ENCODE measurements around the gene CYB5A.
"Not testable (repeated sequence)": the region's sequence is repeated elsewhere in the genome, so short reads cannot be mapped to it uniquely, and the experiment has no call there.

CYB5A gene

GRCh38 chr18:74328206-74328605 is 36.4 kb upstream of the CYB5A start:
- H2AK5ac ChIP-seq (ENCODE audit: low read length, severe bottlenecking) = no peak overlapping the region
- H4K91ac ChIP-seq (ENCODE audit: low read length) = no peak overlapping the region
- no peak overlapping the region for H3K4ac ChIP-seq (ENCODE audit: low read depth in 1 of 2, low read length in 2 of 2)
- no peak overlapping the region for H3K9ac ChIP-seq (ENCODE audit: low read length)
- H2BK12ac ChIP-seq (ENCODE audit: low read length in 2 of 2) = no peak overlapping the region
- H3K4me1 ChIP-seq (ENCODE audit: control insufficient read depth, insufficient read depth, low read depth, low read length) = peaks cover 2% of the 10 kb centered on the region
- no peak overlapping the region for H3K23ac ChIP-seq (ENCODE audit: low read length in 2 of 2)
- no peaks in the 10 kb centered on the region for H3K9me3 ChIP-seq (ENCODE audit: control insufficient read depth, low read length)
- no peaks in the 10 kb centered on the region for H3K79me1 ChIP-seq (replicated peaks; ENCODE audit: low read length, poor library complexity, severe bottlenecking)
- WGBS = 100% methylated on average over 2 of the region's 2 CpGs
- H3K14ac ChIP-seq (ENCODE audit: low read length in 2 of 2) = no peak overlapping the region
- no peak overlapping the region for H3K27ac ChIP-seq (ENCODE audit: low read length, poor library complexity, severe bottlenecking)
- H3K4me3 ChIP-seq (ENCODE audit: insufficient read depth in 1 of 2, low read depth in 1 of 2, low read length in 2 of 2) = no peak overlapping the region
- H2BK5ac ChIP-seq (ENCODE audit: low read depth, low read length, poor library complexity, severe bottlenecking) = no peak overlapping the region
- H3K27me3 ChIP-seq (ENCODE audit: control insufficient read depth in 1 of 2, insufficient read depth in 1 of 2, low read length in 2 of 2) = no peaks in the 10 kb centered on the region
- no peak overlapping the region for H2BK120ac ChIP-seq (ENCODE audit: low read depth, low read length)
- H4K8ac ChIP-seq (ENCODE audit: low read length) = no peak overlapping the region
- no peak overlapping the region for H3K4me2 ChIP-seq (ENCODE audit: low read length, poor library complexity, severe bottlenecking)
- H2BK15ac ChIP-seq (ENCODE audit: low read depth, poor library complexity, severe bottlenecking) = no peak overlapping the region
- no peak for DNase-seq
- H3K36me3 ChIP-seq (ENCODE audit: control insufficient read depth in 1 of 2, insufficient read depth in 2 of 2, low read depth in 1 of 2, low read length in 2 of 2) = no peaks in the 10 kb centered on the region
- no peak overlapping the region for H2AFZ ChIP-seq (ENCODE audit: low read depth, low read length)
- H3K18ac ChIP-seq (ENCODE audit: low read depth in 1 of 2, low read length in 2 of 2) = no peak overlapping the region

- WGBS = 61% methylated on average over 3 of the region's 3 CpGs
- not testable (repeated sequence) for H3K18ac ChIP-seq (ENCODE audit: low read depth in 1 of 2, low read length in 2 of 2); H3K27me3 ChIP-seq (ENCODE audit: control insufficient read depth in 1 of 2, insufficient read depth in 1 of 2, low read length in 2 of 2)
These were observed 35.0 kb upstream of the CYB5A start for GRCh38 chr18:74326791-74327190.

GRCh38 chr18:74326231-74326630 is 34.5 kb upstream of the CYB5A start:
- Histone ChIP-seq H3K79me1 (replicated peaks; ENCODE audit: low read length, poor library complexity, severe bottlenecking) (no peaks in the 10 kb centered on the region), H2AK5ac (ENCODE audit: low read length, severe bottlenecking) (no peak overlapping the region), H3K4ac (ENCODE audit: low read depth in 1 of 2, low read length in 2 of 2) (no peak overlapping the region), H3K36me3 (ENCODE audit: control insufficient read depth in 1 of 2, insufficient read depth in 2 of 2, low read depth in 1 of 2, low read length in 2 of 2) (no peaks in the 10 kb centered on the region), H3K4me2 (ENCODE audit: low read length, poor library complexity, severe bottlenecking) (no peak overlapping the region), H3K27me3 (ENCODE audit: control insufficient read depth in 1 of 2, insufficient read depth in 1 of 2, low read length in 2 of 2) (no peaks in the 10 kb centered on the region), H4K91ac (ENCODE audit: low read length) (no peak overlapping the region), H3K9ac (ENCODE audit: low read length) (no peak overlapping the region), H3K4me3 (ENCODE audit: insufficient read depth in 1 of 2, low read depth in 1 of 2, low read length in 2 of 2) (no peak overlapping the region), H3K23ac (ENCODE audit: low read length in 2 of 2) (no peak overlapping the region), H3K4me1 (ENCODE audit: control insufficient read depth, insufficient read depth, low read depth, low read length) (peaks cover 2% of the 10 kb centered on the region), H2BK12ac (ENCODE audit: low read length in 2 of 2) (no peak overlapping the region), H2BK120ac (ENCODE audit: low read depth, low read length) (no peak overlapping the region), H3K18ac (ENCODE audit: low read depth in 1 of 2, low read length in 2 of 2) (no peak overlapping the region), H3K9me3 (ENCODE audit: control insufficient read depth, low read length) (no peaks in the 10 kb centered on the region), H3K27ac (ENCODE audit: low read length, poor library complexity, severe bottlenecking) (peak overlapping the region; percentile 9), H4K8ac (ENCODE audit: low read length) (no peak overlapping the region), H2BK15ac (ENCODE audit: low read depth, poor library complexity, severe bottlenecking) (no peak overlapping the region), H3K14ac (ENCODE audit: low read length in 2 of 2) (no peak overlapping the region), H2BK5ac (ENCODE audit: low read depth, low read length, poor library complexity, severe bottlenecking) (no peak overlapping the region), H2AFZ (ENCODE audit: low read depth, low read length) (no peak overlapping the region)
- peak; percentile 7 for DNase-seq
- WGBS = 80% methylated on average over 2 of the region's 2 CpGs

More at GRCh38 chr18:74326791-74327190, 35.0 kb upstream of the CYB5A start:
- not testable (repeated sequence) for DNase-seq; H3K79me1 ChIP-seq (replicated peaks; ENCODE audit: low read length, poor library complexity, severe bottlenecking); H2AK5ac ChIP-seq (ENCODE audit: low read length, severe bottlenecking); H3K23ac ChIP-seq (ENCODE audit: low read length in 2 of 2); H3K9ac ChIP-seq (ENCODE audit: low read length); H4K8ac ChIP-seq (ENCODE audit: low read length); H4K91ac ChIP-seq (ENCODE audit: low read length); H2BK12ac ChIP-seq (ENCODE audit: low read length in 2 of 2); H3K9me3 ChIP-seq (ENCODE audit: control insufficient read depth, low read length); H2BK5ac ChIP-seq (ENCODE audit: low read depth, low read length, poor library complexity, severe bottlenecking); H2AFZ ChIP-seq (ENCODE audit: low read depth, low read length); H3K36me3 ChIP-seq (ENCODE audit: control insufficient read depth in 1 of 2, insufficient read depth in 2 of 2, low read depth in 1 of 2, low read length in 2 of 2); H3K4me3 ChIP-seq (ENCODE audit: insufficient read depth in 1 of 2, low read depth in 1 of 2, low read length in 2 of 2); H3K4ac ChIP-seq (ENCODE audit: low read depth in 1 of 2, low read length in 2 of 2); H2BK15ac ChIP-seq (ENCODE audit: low read depth, poor library complexity, severe bottlenecking); H3K14ac ChIP-seq (ENCODE audit: low read length in 2 of 2); H2BK120ac ChIP-seq (ENCODE audit: low read depth, low read length); H3K4me1 ChIP-seq (ENCODE audit: control insufficient read depth, insufficient read depth, low read depth, low read length); H3K4me2 ChIP-seq (ENCODE audit: low read length, poor library complexity, severe bottlenecking)
- peak overlapping the region; percentile 40 for H3K27ac ChIP-seq (ENCODE audit: low read length, poor library complexity, severe bottlenecking)

GRCh38 chr18:74316257-74317170 is 24.8 kb upstream of the CYB5A start:
- no peaks in the 10 kb centered on the region for H3K9me3 ChIP-seq (ENCODE audit: control insufficient read depth, low read length)

More at GRCh38 chr18:74316257-74317170, 24.8 kb upstream of the CYB5A start:
- H3K18ac ChIP-seq (ENCODE audit: low read depth in 1 of 2, low read length in 2 of 2) = peak overlapping the region in 1 of 2 experiments; percentile 34
- no peak overlapping the region for H3K4me2 ChIP-seq (ENCODE audit: low read length, poor library complexity, severe bottlenecking)
- peak; percentile 40 for DNase-seq
- no peak overlapping the region for H3K4ac ChIP-seq (ENCODE audit: low read depth in 1 of 2, low read length in 2 of 2)
- H3K36me3 ChIP-seq (ENCODE audit: control insufficient read depth in 1 of 2, insufficient read depth in 2 of 2, low read depth in 1 of 2, low read length in 2 of 2) = no peaks in the 10 kb centered on the region
- no peak overlapping the region for H2AK5ac ChIP-seq (ENCODE audit: low read length, severe bottlenecking)
- no peak overlapping the region for H3K4me3 ChIP-seq (ENCODE audit: insufficient read depth in 1 of 2, low read depth in 1 of 2, low read length in 2 of 2)
- no peak overlapping the region for H4K8ac ChIP-seq (ENCODE audit: low read length)
- 81% methylated on average over 28 of the region's 29 CpGs for WGBS
- H3K27ac ChIP-seq (ENCODE audit: low read length, poor library complexity, severe bottlenecking) = peak overlapping the region; percentile 32
- H4K91ac ChIP-seq (ENCODE audit: low read length) = no peak overlapping the region
- peak overlapping the region; percentile 37 for H2BK15ac ChIP-seq (ENCODE audit: low read depth, poor library complexity, severe bottlenecking)
- peak overlapping the region in 1 of 2 experiments; percentile 69 for H3K23ac ChIP-seq (ENCODE audit: low read length in 2 of 2)
- no peak overlapping the region for H2BK120ac ChIP-seq (ENCODE audit: low read depth, low read length)
- H3K27me3 ChIP-seq (ENCODE audit: control insufficient read depth in 1 of 2, insufficient read depth in 1 of 2, low read length in 2 of 2) = no peaks in the 10 kb centered on the region
- no peaks in the 10 kb centered on the region for H3K79me1 ChIP-seq (replicated peaks; ENCODE audit: low read length, poor library complexity, severe bottlenecking)
- no peak overlapping the region for H2AFZ ChIP-seq (ENCODE audit: low read depth, low read length)
- peak overlapping the region in 1 of 2 experiments; percentile 88 for H2BK12ac ChIP-seq (ENCODE audit: low read length in 2 of 2)
- no peak overlapping the region for H3K14ac ChIP-seq (ENCODE audit: low read length in 2 of 2)
- peak overlapping the region; percentile 2 for H2BK5ac ChIP-seq (ENCODE audit: low read depth, low read length, poor library complexity, severe bottlenecking)
- H3K4me1 ChIP-seq (ENCODE audit: control insufficient read depth, insufficient read depth, low read depth, low read length) = peaks cover 6% of the 10 kb centered on the region
- peak overlapping the region; percentile 48 for H3K9ac ChIP-seq (ENCODE audit: low read length)
